DOHH2 (cell line): Measurements from ENCODE around the gene DNAI2.

Experiments
- H3F3A ChIP-seq: fragments of 200-600 bp; sonication (generic), shearing (Covaris generic); 2 replicates; pipeline ENCODE4 v1.6.0; 2016; ENCODE audit warnings: antibody characterized with exemption, mild to moderate bottlenecking; ENCODE audit not compliant: control insufficient read depth, insufficient read depth
- H3K27ac ChIP-seq: fragments of 200-600 bp; sonication (generic); 2 replicates; pipeline ENCODE4 v1.5.1; 2014; ENCODE audit warnings: low read depth, mild to moderate bottlenecking, low read length, moderate library complexity
- H3K27me3 ChIP-seq: fragments of 200-600 bp; sonication (generic); 2 replicates; pipeline ENCODE4 v1.6.1; 2014; ENCODE audit warnings: mild to moderate bottlenecking, low read length, mixed read lengths; ENCODE audit not compliant: control insufficient read depth
- H3K36me3 ChIP-seq: fragments of 200-600 bp; sonication (generic); 2 replicates; pipeline ENCODE4 v1.6.1; 2014; ENCODE audit warnings: mild to moderate bottlenecking, low read length, moderate library complexity, mixed read lengths; ENCODE audit not compliant: control insufficient read depth
- H3K4me1 ChIP-seq: fragments of 200-600 bp; sonication (generic); 2 replicates; pipeline ENCODE4 v1.6.1; 2014; ENCODE audit warnings: mild to moderate bottlenecking, low read length, mixed read lengths; ENCODE audit not compliant: control insufficient read depth
- H3K4me2 ChIP-seq: fragments of 200-600 bp; sonication (generic); 2 replicates; pipeline ENCODE4 v1.6.0; 2014; ENCODE audit warnings: mild to moderate bottlenecking, low read length, moderate library complexity
- H3K4me3 ChIP-seq: fragments of 200-600 bp; sonication (generic); 2 replicates; pipeline ENCODE4 v1.5.1; 2014; ENCODE audit warnings: mild to moderate bottlenecking, low read length, mixed read lengths
- H3K79me2 ChIP-seq: fragments of 200-600 bp; sonication (generic); 2 replicates; pipeline ENCODE4 v1.6.1; 2014; ENCODE audit warnings: mild to moderate bottlenecking, low read length, mixed read lengths; ENCODE audit not compliant: control insufficient read depth
- H3K9me2 ChIP-seq: fragments of 200-600 bp; sonication (generic); replicated peaks from 2 replicates; pipeline ENCODE4 v1.6.1; 2014; ENCODE audit warnings: mild to moderate bottlenecking, low read length, mixed read lengths; ENCODE audit not compliant: control insufficient read depth
- H3K9me3 ChIP-seq: fragments of 200-600 bp; sonication (generic); 2 replicates; pipeline ENCODE4 v1.6.1; 2014; ENCODE audit warnings: antibody characterized with exemption, low read length, mixed read lengths; ENCODE audit not compliant: control insufficient read depth, insufficient read depth
- H4K20me1 ChIP-seq: fragments of 200-600 bp; sonication (generic); 2 replicates; pipeline ENCODE4 v1.6.0; 2014; ENCODE audit warnings: low read depth, mild to moderate bottlenecking, antibody characterized with exemption, low read length, moderate library complexity; ENCODE audit not compliant: control insufficient read depth, insufficient read depth
- EZH2phosphoT487 ChIP-seq: fragments of 200-600 bp; sonication (generic); IDR thresholded peaks from 2 replicates; pipeline ENCODE4 v1.6.1; 2017; ENCODE audit warnings: borderline replicate concordance, mild to moderate bottlenecking, antibody characterized with exemption, low read length, moderate library complexity, mixed read lengths
- TF ChIP-seq, protein P1 (sequence below): fragments of 200-600 bp; sonication (generic); IDR thresholded peaks from one replicate; pipeline ENCODE4 v1.5.1; 2014; ENCODE audit warnings: antibody characterized with exemption, mild to moderate bottlenecking, low read depth, low read length; ENCODE audit not compliant: poor library complexity, severe bottlenecking

The DNAI2 gene

DNA sequence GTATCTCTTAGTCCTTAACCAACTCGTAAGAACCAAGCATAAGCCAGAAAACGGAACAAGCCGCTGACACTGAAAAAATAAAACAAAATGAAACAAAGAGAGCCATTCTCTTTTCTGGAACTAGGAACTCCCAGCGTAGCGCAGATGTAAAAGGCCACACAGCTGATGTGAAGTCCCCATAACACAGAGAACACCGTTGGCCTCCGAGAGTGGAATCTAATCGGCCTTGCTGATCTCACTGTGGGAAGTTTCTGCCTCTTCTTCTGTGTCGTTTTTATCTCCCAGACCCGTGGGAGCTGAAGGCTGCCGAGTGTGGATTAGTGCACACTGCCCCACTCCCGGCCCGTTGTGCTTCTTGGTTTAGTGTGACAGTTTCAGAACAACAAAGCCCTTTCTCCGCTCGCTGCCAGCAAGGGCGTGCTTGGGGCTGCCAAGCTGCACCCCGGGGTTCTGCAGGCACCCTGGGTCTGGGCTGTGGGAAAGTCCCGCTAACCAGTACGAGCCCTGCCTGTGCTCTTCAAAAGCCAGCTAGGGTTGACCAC is 38.9 kb upstream of the DNAI2 start:
- Histone ChIP-seq H3K4me2 (no peak overlapping the region), H4K20me1 (no peaks in the 10 kb centered on the region), H3K9me2 (no peaks in the 10 kb centered on the region), H3K79me2 (no peaks in the 10 kb centered on the region), H3K9me3 (no peaks in the 10 kb centered on the region), H3F3A (no peaks in the 10 kb centered on the region), H3K36me3 (no peaks in the 10 kb centered on the region), H3K27ac (no peak overlapping the region), H3K4me1 (no peaks in the 10 kb centered on the region), H3K4me3 (no peak overlapping the region), H3K27me3 (no peaks in the 10 kb centered on the region)
- no peak for TF ChIP-seq EZH2phosphoT487
- TF ChIP-seq, protein P1, sequence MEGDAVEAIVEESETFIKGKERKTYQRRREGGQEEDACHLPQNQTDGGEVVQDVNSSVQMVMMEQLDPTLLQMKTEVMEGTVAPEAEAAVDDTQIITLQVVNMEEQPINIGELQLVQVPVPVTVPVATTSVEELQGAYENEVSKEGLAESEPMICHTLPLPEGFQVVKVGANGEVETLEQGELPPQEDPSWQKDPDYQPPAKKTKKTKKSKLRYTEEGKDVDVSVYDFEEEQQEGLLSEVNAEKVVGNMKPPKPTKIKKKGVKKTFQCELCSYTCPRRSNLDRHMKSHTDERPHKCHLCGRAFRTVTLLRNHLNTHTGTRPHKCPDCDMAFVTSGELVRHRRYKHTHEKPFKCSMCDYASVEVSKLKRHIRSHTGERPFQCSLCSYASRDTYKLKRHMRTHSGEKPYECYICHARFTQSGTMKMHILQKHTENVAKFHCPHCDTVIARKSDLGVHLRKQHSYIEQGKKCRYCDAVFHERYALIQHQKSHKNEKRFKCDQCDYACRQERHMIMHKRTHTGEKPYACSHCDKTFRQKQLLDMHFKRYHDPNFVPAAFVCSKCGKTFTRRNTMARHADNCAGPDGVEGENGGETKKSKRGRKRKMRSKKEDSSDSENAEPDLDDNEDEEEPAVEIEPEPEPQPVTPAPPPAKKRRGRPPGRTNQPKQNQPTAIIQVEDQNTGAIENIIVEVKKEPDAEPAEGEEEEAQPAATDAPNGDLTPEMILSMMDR, result no peak

DNA sequence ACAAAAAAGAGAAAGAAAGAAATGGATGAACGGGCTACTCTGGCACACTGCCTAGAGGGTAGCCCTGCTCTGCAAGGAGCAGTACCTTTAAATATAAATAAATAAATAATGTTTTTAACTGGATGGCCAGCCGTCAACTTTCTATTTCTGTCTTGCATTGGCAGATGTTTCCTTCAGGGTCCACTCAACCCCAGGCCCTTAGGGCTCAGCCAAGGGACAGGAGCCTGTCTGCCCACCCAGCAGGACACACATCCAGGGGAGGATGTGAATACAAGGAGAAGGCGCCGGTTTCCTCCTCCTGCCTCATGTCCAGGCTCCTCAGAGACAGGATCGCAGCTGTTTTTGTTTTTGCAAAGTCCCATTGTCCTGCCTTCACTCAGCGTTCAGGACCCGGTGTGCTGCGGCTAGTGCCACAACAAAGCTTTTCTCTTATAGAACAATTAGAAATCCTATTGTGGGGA is 38.1 kb upstream of the DNAI2 start:
- H3K4me1 ChIP-seq, result no peaks in the 10 kb centered on the region
- no peaks in the 10 kb centered on the region for H3K27me3 ChIP-seq

DNA sequence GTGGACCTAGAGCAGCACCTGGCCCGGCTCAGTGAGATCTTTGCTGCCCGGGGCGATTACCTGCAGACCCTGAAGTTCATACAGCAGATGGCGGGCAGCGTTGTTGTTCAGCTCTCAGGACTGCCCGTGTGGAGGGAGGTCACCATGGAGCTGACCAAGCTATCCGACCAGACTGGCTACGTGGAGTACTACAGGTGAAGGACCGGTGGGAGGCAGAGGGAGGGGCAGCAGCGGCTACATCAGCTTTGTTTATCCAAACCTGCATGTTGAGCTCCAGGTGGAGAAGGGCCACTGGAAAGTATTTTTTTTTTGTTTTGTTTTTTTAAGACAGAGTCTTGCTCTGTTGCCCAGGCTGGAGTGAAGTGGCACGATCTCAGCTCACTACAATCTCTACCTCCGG is 36.7 kb upstream of the DNAI2 start:
- Histone ChIP-seq H3K4me1 (no peaks in the 10 kb centered on the region), H3K27ac (no peak overlapping the region), H3K36me3 (no peaks in the 10 kb centered on the region), H3K9me3 (no peaks in the 10 kb centered on the region), H3K27me3 (no peaks in the 10 kb centered on the region), H3K9me2 (no peaks in the 10 kb centered on the region), H3K79me2 (no peaks in the 10 kb centered on the region), H4K20me1 (no peaks in the 10 kb centered on the region), H3K4me3 (no peak overlapping the region), H3K4me2 (no peak overlapping the region), H3F3A (no peaks in the 10 kb centered on the region)
- TF ChIP-seq EZH2phosphoT487, result no peak
- TF ChIP-seq, protein P1, result no peak

More for the DNA sequence above, 38.1 kb upstream of the DNAI2 start:
- TF ChIP-seq EZH2phosphoT487, result no peak
- TF ChIP-seq, protein P1, result no peak
- H3K4me3 ChIP-seq, result no peak overlapping the region
- no peaks in the 10 kb centered on the region for H3K36me3 ChIP-seq
- H3K9me3 ChIP-seq, result no peaks in the 10 kb centered on the region
- no peaks in the 10 kb centered on the region for H3K79me2 ChIP-seq
- H4K20me1 ChIP-seq, result no peaks in the 10 kb centered on the region
- H3K4me2 ChIP-seq, result no peak overlapping the region
- H3F3A ChIP-seq, result no peaks in the 10 kb centered on the region
- no peaks in the 10 kb centered on the region for H3K9me2 ChIP-seq
- H3K27ac ChIP-seq, result no peak overlapping the region
